ENCODE results near the gene GLIS1.

GLIS1 gene

GRCh38 chr1:53578358-53578757 is 160.6 kb downstream of the GLIS1 start:
- no peak overlapping the region for H3K27ac ChIP-seq
- H3K4me3 ChIP-seq: no peak overlapping the region
- no peak for DNase-seq (ENCODE audit: low spot score)
- TF ChIP-seq, protein P1, sequence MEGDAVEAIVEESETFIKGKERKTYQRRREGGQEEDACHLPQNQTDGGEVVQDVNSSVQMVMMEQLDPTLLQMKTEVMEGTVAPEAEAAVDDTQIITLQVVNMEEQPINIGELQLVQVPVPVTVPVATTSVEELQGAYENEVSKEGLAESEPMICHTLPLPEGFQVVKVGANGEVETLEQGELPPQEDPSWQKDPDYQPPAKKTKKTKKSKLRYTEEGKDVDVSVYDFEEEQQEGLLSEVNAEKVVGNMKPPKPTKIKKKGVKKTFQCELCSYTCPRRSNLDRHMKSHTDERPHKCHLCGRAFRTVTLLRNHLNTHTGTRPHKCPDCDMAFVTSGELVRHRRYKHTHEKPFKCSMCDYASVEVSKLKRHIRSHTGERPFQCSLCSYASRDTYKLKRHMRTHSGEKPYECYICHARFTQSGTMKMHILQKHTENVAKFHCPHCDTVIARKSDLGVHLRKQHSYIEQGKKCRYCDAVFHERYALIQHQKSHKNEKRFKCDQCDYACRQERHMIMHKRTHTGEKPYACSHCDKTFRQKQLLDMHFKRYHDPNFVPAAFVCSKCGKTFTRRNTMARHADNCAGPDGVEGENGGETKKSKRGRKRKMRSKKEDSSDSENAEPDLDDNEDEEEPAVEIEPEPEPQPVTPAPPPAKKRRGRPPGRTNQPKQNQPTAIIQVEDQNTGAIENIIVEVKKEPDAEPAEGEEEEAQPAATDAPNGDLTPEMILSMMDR (IDR thresholded peaks at IDR 0.05): no peak

- no peak overlapping the region for H3K4me3 ChIP-seq
- TF ChIP-seq, protein P1 (IDR thresholded peaks at IDR 0.05): no peak
- no peak overlapping the region for H3K27ac ChIP-seq
- DNase-seq (ENCODE audit: low spot score): no peak
These were observed 161.2 kb downstream of the GLIS1 start for GRCh38 chr1:53577761-53578100.

- no peak for DNase-seq (ENCODE audit: low spot score)
- TF ChIP-seq, protein P1 (IDR thresholded peaks at IDR 0.05): no peak
- no peak overlapping the region for H3K4me3 ChIP-seq
- no peak overlapping the region for H3K27ac ChIP-seq
These were observed 161.9 kb downstream of the GLIS1 start for GRCh38 chr1:53576866-53577760.

GRCh38 chr1:53576381-53576801 is 162.6 kb downstream of the GLIS1 start:
- DNase-seq (ENCODE audit: low spot score): no peak
- H3K4me3 ChIP-seq: no peak overlapping the region
- TF ChIP-seq, protein P1 (IDR thresholded peaks at IDR 0.05): no peak
- H3K27ac ChIP-seq: no peak overlapping the region

GRCh38 chr1:53575955-53576320 is 163.0 kb downstream of the GLIS1 start:
- no peak for DNase-seq (ENCODE audit: low spot score)
- Histone ChIP-seq H3K4me3 (no peak overlapping the region), H3K27ac (no peak overlapping the region)
- TF ChIP-seq, protein P1 (IDR thresholded peaks at IDR 0.05): no peak

DNA sequence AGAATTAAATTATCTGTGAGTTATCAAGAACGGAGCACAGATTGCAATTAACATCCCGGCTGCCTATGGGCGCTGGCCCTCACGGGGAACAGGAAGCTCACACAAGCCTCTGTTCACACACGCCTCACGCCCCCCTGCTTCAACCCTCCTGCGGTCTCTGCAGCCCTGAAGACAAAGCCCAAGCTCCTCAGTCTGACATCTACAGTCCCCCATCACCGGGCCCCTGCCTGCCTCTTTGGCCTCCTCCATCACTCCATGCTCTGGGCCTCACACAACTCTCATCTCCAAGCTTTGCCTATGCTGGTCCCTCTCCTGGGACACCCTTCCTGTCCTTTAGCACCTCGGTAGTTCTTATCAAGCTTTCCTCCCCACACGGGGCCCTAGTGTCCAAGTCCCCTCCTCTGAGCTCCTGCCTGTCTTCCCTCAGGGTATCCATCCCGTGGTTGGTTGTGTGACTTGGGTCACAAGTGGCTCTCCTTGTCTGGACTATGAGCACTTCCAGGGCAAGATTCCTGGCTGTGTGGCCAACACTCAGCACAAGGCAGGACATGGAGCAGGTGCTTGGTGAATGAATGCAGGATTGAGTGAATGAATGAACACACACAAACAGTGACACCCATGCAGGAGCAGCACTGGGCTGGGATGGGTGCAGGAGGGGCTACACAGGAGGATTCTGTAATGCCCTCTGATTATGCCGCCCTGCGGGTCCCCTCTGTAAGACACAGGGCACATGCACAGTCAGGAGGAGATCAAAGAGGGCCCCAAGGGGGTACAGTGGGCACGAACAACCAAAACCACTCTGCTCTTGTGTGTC is 163.6 kb downstream of the GLIS1 start:
- Histone ChIP-seq H3K27ac (no peak overlapping the region), H3K4me3 (no peak overlapping the region)
- TF ChIP-seq, protein P1 (IDR thresholded peaks at IDR 0.05): no peak
- DNase-seq (ENCODE audit: low spot score): no peak

Measured in coronary artery (tissue), 2 donors.